Measurements from ENCODE around the gene CYB561D1.

The CYB561D1 gene

GRCh38 chr1:109522026-109522425 lies 28.1 kb downstream of the CYB561D1 start:
- H3K9ac ChIP-seq (ENCODE audit: low read depth, low read length), result no peak overlapping the region
- H3K36me3 ChIP-seq (ENCODE audit: insufficient read depth, low read length), result no peaks in the 10 kb centered on the region
- 0 out of 2 replicates have a peak, but pooled peaks cover 4% of the 10 kb centered on the region for H3K9me3 ChIP-seq (ENCODE audit: control insufficient read depth, insufficient read depth, low read length)
- no peaks in the 10 kb centered on the region; the same call in 1 of the 2 replicates for H3K4me1 ChIP-seq (ENCODE audit: insufficient read depth, low read length)

- no peaks in the 10 kb centered on the region for H3K36me3 ChIP-seq (ENCODE audit: insufficient read depth, low read length)
- H3K4me1 ChIP-seq (ENCODE audit: insufficient read depth, low read length), result no peaks in the 10 kb centered on the region; the same call in 1 of the 2 replicates
- H3K9ac ChIP-seq (ENCODE audit: low read depth, low read length), result no peak overlapping the region
- 0 out of 2 replicates have a peak, but pooled peaks cover 4% of the 10 kb centered on the region for H3K9me3 ChIP-seq (ENCODE audit: control insufficient read depth, insufficient read depth, low read length)
Observed at GRCh38 chr1:109523706-109524105, 29.8 kb downstream of the CYB561D1 start.

GRCh38 chr1:109527098-109527811 lies 33.4 kb downstream of the CYB561D1 start:
- no peak overlapping the region for H3K9ac ChIP-seq (ENCODE audit: low read depth, low read length)
- H3K4me1 ChIP-seq (ENCODE audit: insufficient read depth, low read length), result no peaks in the 10 kb centered on the region
- no peaks in the 10 kb centered on the region for H3K36me3 ChIP-seq (ENCODE audit: insufficient read depth, low read length)
- H3K9me3 ChIP-seq (ENCODE audit: control insufficient read depth, insufficient read depth, low read length), result 0 out of 2 replicates have a peak, but pooled peaks cover 4% of the 10 kb centered on the region

- Histone ChIP-seq H3K36me3 (ENCODE audit: insufficient read depth, low read length) (no peaks in the 10 kb centered on the region), H3K9me3 (ENCODE audit: control insufficient read depth, insufficient read depth, low read length) (0 out of 2 replicates have a peak, but pooled peaks cover 4% of the 10 kb centered on the region), H3K4me1 (ENCODE audit: insufficient read depth, low read length) (peaks cover 4% of the 10 kb centered on the region; the same call in 1 of the 2 replicates), H3K9ac (ENCODE audit: low read depth, low read length) (no peak overlapping the region)
Observed at GRCh38 chr1:109527846-109528695, 34.2 kb downstream of the CYB561D1 start.

GRCh38 chr1:109528712-109529111 lies 34.8 kb downstream of the CYB561D1 start:
- no peaks in the 10 kb centered on the region for H3K36me3 ChIP-seq (ENCODE audit: insufficient read depth, low read length)
- 0 out of 2 replicates have a peak, but pooled peaks cover 4% of the 10 kb centered on the region for H3K9me3 ChIP-seq (ENCODE audit: control insufficient read depth, insufficient read depth, low read length)

GRCh38 chr1:109529881-109530456 lies 36.1 kb downstream of the CYB561D1 start:
- Histone ChIP-seq H3K9ac (ENCODE audit: low read depth, low read length) (no peak overlapping the region), H3K4me1 (ENCODE audit: insufficient read depth, low read length) (peaks cover 4% of the 10 kb centered on the region; the same call in 1 of the 2 replicates), H3K36me3 (ENCODE audit: insufficient read depth, low read length) (no peaks in the 10 kb centered on the region), H3K9me3 (ENCODE audit: control insufficient read depth, insufficient read depth, low read length) (no peaks in the 10 kb centered on the region)

More at GRCh38 chr1:109528712-109529111, 34.8 kb downstream of the CYB561D1 start:
- H3K9ac ChIP-seq (ENCODE audit: low read depth, low read length), result no peak overlapping the region
- peaks cover 4% of the 10 kb centered on the region; the same call in 1 of the 2 replicates for H3K4me1 ChIP-seq (ENCODE audit: insufficient read depth, low read length)

GRCh38 chr1:109530457-109531087 lies 36.7 kb downstream of the CYB561D1 start:
- H3K36me3 ChIP-seq (ENCODE audit: insufficient read depth, low read length), result no peaks in the 10 kb centered on the region
- H3K4me1 ChIP-seq (ENCODE audit: insufficient read depth, low read length), result peaks cover 4% of the 10 kb centered on the region; the same call in 1 of the 2 replicates
- no peaks in the 10 kb centered on the region for H3K9me3 ChIP-seq (ENCODE audit: control insufficient read depth, insufficient read depth, low read length)
- no peak overlapping the region for H3K9ac ChIP-seq (ENCODE audit: low read depth, low read length)

- H3K9me3 ChIP-seq (ENCODE audit: control insufficient read depth, insufficient read depth, low read length), result no peaks in the 10 kb centered on the region
- no peak overlapping the region for H3K9ac ChIP-seq (ENCODE audit: low read depth, low read length)
- no peaks in the 10 kb centered on the region for H3K36me3 ChIP-seq (ENCODE audit: insufficient read depth, low read length)
- peaks cover 4% of the 10 kb centered on the region; the same call in 1 of the 2 replicates for H3K4me1 ChIP-seq (ENCODE audit: insufficient read depth, low read length)
Observed at GRCh38 chr1:109531380-109531779, 37.5 kb downstream of the CYB561D1 start.

- H3K9me3 ChIP-seq (ENCODE audit: control insufficient read depth, insufficient read depth, low read length), result no peaks in the 10 kb centered on the region
- H3K9ac ChIP-seq (ENCODE audit: low read depth, low read length), result no peak overlapping the region
- H3K36me3 ChIP-seq (ENCODE audit: insufficient read depth, low read length), result no peaks in the 10 kb centered on the region
- H3K4me1 ChIP-seq (ENCODE audit: insufficient read depth, low read length), result peaks cover 4% of the 10 kb centered on the region; the same call in 1 of the 2 replicates
Observed at GRCh38 chr1:109531826-109532364, 38.0 kb downstream of the CYB561D1 start.

- Histone ChIP-seq H3K9me3 (ENCODE audit: control insufficient read depth, insufficient read depth, low read length) (no peaks in the 10 kb centered on the region), H3K9ac (ENCODE audit: low read depth, low read length) (peak overlapping the region; percentile 12; the same call in 1 of the 2 replicates), H3K4me1 (ENCODE audit: insufficient read depth, low read length) (peaks cover 4% of the 10 kb centered on the region; the same call in 1 of the 2 replicates), H3K36me3 (ENCODE audit: insufficient read depth, low read length) (no peaks in the 10 kb centered on the region)
Observed at GRCh38 chr1:109532365-109533136, 38.7 kb downstream of the CYB561D1 start.

GRCh38 chr1:109534307-109534858 lies 40.5 kb downstream of the CYB561D1 start:
- no peaks in the 10 kb centered on the region for H3K9me3 ChIP-seq (ENCODE audit: control insufficient read depth, insufficient read depth, low read length)
- peaks cover 4% of the 10 kb centered on the region; the same call in 1 of the 2 replicates for H3K4me1 ChIP-seq (ENCODE audit: insufficient read depth, low read length)
- no peaks in the 10 kb centered on the region for H3K36me3 ChIP-seq (ENCODE audit: insufficient read depth, low read length)
- H3K9ac ChIP-seq (ENCODE audit: low read depth, low read length), result no peak overlapping the region

- H3K9ac ChIP-seq (ENCODE audit: low read depth, low read length), result no peak overlapping the region
- peaks cover 14% of the 10 kb centered on the region; the same call in 1 of the 2 replicates for H3K4me1 ChIP-seq (ENCODE audit: insufficient read depth, low read length)
- H3K9me3 ChIP-seq (ENCODE audit: control insufficient read depth, insufficient read depth, low read length), result no peaks in the 10 kb centered on the region
- no peaks in the 10 kb centered on the region for H3K36me3 ChIP-seq (ENCODE audit: insufficient read depth, low read length)
Observed at GRCh38 chr1:109535481-109535880, 41.6 kb downstream of the CYB561D1 start.
